H9 (cell line): Measurements from ENCODE around the gene TP53TG3E. TPM values are rescaled to one million over a fixed set of nuclear protein-coding genes. Genes with fewer than 3 reads are reported as not detected.
"Not testable (repeated sequence)": the region's sequence is repeated elsewhere in the genome, so short reads cannot be mapped to it uniquely, and the experiment has no call there.

Experiments
- DNase-seq: peaks from one replicate; pipeline ENCODE4 v3.0.0-alpha.2; 2017
- H2AFZ ChIP-seq: one replicate; pipeline ENCODE4 v1.6.1; 2013; ENCODE audit warnings: mild to moderate bottlenecking, low read length, control low read depth, moderate library complexity
- H2AK5ac ChIP-seq: 2 replicates; pipeline ENCODE4 v1.6.1; 2013; ENCODE audit warnings: low read length, control low read depth, mixed read lengths; ENCODE audit not compliant: insufficient read length
- H2BK120ac ChIP-seq: one replicate; pipeline ENCODE4 v1.6.1; 2013; ENCODE audit warnings: low read depth, mild to moderate bottlenecking, low read length, control low read depth, inconsistent platforms; ENCODE audit not compliant: poor library complexity, severe bottlenecking
- H2BK12ac ChIP-seq: 2 replicates; pipeline ENCODE4 v1.6.1; 2013; ENCODE audit warnings: low read length, control low read depth, mixed read lengths, low read depth; ENCODE audit not compliant: insufficient read length
- H2BK15ac ChIP-seq: 2 replicates; pipeline ENCODE4 v1.6.1; 2013; ENCODE audit warnings: low read depth, low read length, control low read depth
- H2BK20ac ChIP-seq: one replicate; pipeline ENCODE4 v1.6.1; 2013; ENCODE audit warnings: low read depth, mild to moderate bottlenecking, low read length, control low read depth, inconsistent platforms; ENCODE audit not compliant: poor library complexity, severe bottlenecking
- H2BK5ac ChIP-seq: 2 replicates; pipeline ENCODE4 v1.6.1; 2013; ENCODE audit warnings: low read length, control low read depth, mixed read lengths; ENCODE audit not compliant: insufficient read length
- H3K14ac ChIP-seq: 2 replicates; pipeline ENCODE4 v1.6.1; 2013; ENCODE audit warnings: low read length, control low read depth; ENCODE audit not compliant: insufficient read depth
- H3K18ac ChIP-seq: 2 replicates; pipeline ENCODE4 v1.6.1; 2013; ENCODE audit warnings: low read depth, mild to moderate bottlenecking, mixed read lengths, low read length, control low read depth; ENCODE audit not compliant: insufficient read length
- H3K23ac ChIP-seq: 2 replicates; pipeline ENCODE4 v1.6.1; 2013; ENCODE audit warnings: low read length, control low read depth, mixed read lengths, low read depth; ENCODE audit not compliant: insufficient read length
- H3K23me2 ChIP-seq: 2 replicates; pipeline ENCODE4 v1.6.1; 2013; ENCODE audit warnings: low read depth, mild to moderate bottlenecking, mixed read lengths, low read length, control low read depth; ENCODE audit not compliant: insufficient read length, poor library complexity, severe bottlenecking
- H3K27ac ChIP-seq: 2 replicates; pipeline ENCODE4 v1.5.1; 2013; ENCODE audit warnings: low read length, control low read depth, mixed read lengths, low read depth; ENCODE audit not compliant: insufficient read length
- H3K27me3 ChIP-seq: 2 replicates; pipeline ENCODE4 v1.6.1; 2013; ENCODE audit warnings: low read length, control low read depth, inconsistent platforms; ENCODE audit not compliant: insufficient read depth
- H3K4ac ChIP-seq: 2 replicates; pipeline ENCODE4 v1.6.1; 2013; ENCODE audit warnings: low read depth, mild to moderate bottlenecking, control low read depth, inconsistent platforms, low read length, moderate library complexity
- H3K4me1 ChIP-seq: 2 replicates; pipeline ENCODE4 v1.6.1; 2013; ENCODE audit warnings: low read length, control low read depth, inconsistent platforms; ENCODE audit not compliant: insufficient read depth
- H3K4me2 ChIP-seq: 2 replicates; pipeline ENCODE4 v1.6.1; 2013; ENCODE audit warnings: low read length, control low read depth, mixed read lengths; ENCODE audit not compliant: insufficient read length, insufficient read depth
- H3K56ac ChIP-seq: 2 replicates; pipeline ENCODE4 v1.6.1; 2013; ENCODE audit warnings: low read depth, mild to moderate bottlenecking, mixed read lengths, low read length, control low read depth; ENCODE audit not compliant: insufficient read length
- H3K79me1 ChIP-seq: 2 replicates; pipeline ENCODE4 v1.6.1; 2013; ENCODE audit warnings: low read depth, mild to moderate bottlenecking, moderate library complexity, low read length, control low read depth, inconsistent platforms; ENCODE audit not compliant: insufficient read depth, poor library complexity, severe bottlenecking
- H3K79me2 ChIP-seq: 2 replicates; pipeline ENCODE4 v1.6.1; 2013; ENCODE audit warnings: low read length, control low read depth, inconsistent platforms; ENCODE audit not compliant: insufficient read depth
- H3K9ac ChIP-seq: 2 replicates; pipeline ENCODE4 v1.6.1; 2013; ENCODE audit warnings: low read length, control low read depth, mixed read lengths; ENCODE audit not compliant: insufficient read length; ENCODE audit errors: extremely low read depth
- H3K9me3 ChIP-seq: one replicate; pipeline ENCODE4 v1.6.1; 2013; ENCODE audit warnings: low read depth, low read length, inconsistent platforms; ENCODE audit not compliant: control insufficient read depth
- H3T11ph ChIP-seq: one replicate; pipeline ENCODE4 v1.6.1; 2013; ENCODE audit warnings: mild to moderate bottlenecking, low read length, control low read depth, inconsistent platforms
- H4K20me1 ChIP-seq: one replicate; pipeline ENCODE4 v1.6.1; 2013; ENCODE audit not compliant: control insufficient read depth, insufficient read length, insufficient read depth
- H4K5ac ChIP-seq: 2 replicates; pipeline ENCODE4 v1.6.1; 2013; ENCODE audit warnings: low read depth, mild to moderate bottlenecking, mixed read lengths, low read length, control low read depth; ENCODE audit not compliant: insufficient read length
- H4K8ac ChIP-seq: replicated peaks from 2 replicates; pipeline ENCODE4 v1.6.1; 2013; ENCODE audit warnings: low read length, control low read depth, mixed read lengths, low read depth; ENCODE audit not compliant: insufficient read length
- H4K91ac ChIP-seq: 2 replicates; pipeline ENCODE4 v1.6.1; 2013; ENCODE audit warnings: low read depth, mild to moderate bottlenecking, moderate library complexity, mixed read lengths, low read length, control low read depth; ENCODE audit not compliant: insufficient read length
- H3K27ac Mint-ChIP-seq, 3 experiments: 2 replicates in 2 of 3; 3 replicates in 1 of 3; pipeline ENCODE4 v1.8.0; 2020 to 2021; ENCODE audit warnings: mixed read lengths in 3 of 3, mild to moderate bottlenecking in 1 of 3, moderate library complexity in 1 of 3
- H3K27me3 Mint-ChIP-seq: 2 replicates; pipeline ENCODE4 v1.8.0; 2021; ENCODE audit warnings: low read depth, mild to moderate bottlenecking, moderate library complexity, mixed read lengths
- H3K36me3 Mint-ChIP-seq, 3 experiments: 2 replicates in 2 of 3; 3 replicates in 1 of 3; pipeline ENCODE4 v1.8.0; 2020 to 2021; ENCODE audit warnings: low read depth in 3 of 3, mixed read lengths in 3 of 3; ENCODE audit not compliant: insufficient read depth in 1 of 3
- H3K4me1 Mint-ChIP-seq, 2 experiments: 2 replicates each; pipeline ENCODE4 v1.8.0; 2020; ENCODE audit warnings: mixed read lengths in 2 of 2
- H3K4me3 Mint-ChIP-seq, 2 experiments: 2 replicates in 1 of 2; 3 replicates in 1 of 2; pipeline ENCODE4 v1.8.0; 2020 to 2021; ENCODE audit warnings: mild to moderate bottlenecking in 2 of 2, mixed read lengths in 2 of 2, moderate library complexity in 1 of 2
- H3K9me3 Mint-ChIP-seq, 2 experiments: 2 replicates in 1 of 2; 3 replicates in 1 of 2; pipeline ENCODE4 v1.8.0; 2020; ENCODE audit warnings: mild to moderate bottlenecking in 2 of 2, mixed read lengths in 2 of 2, moderate library complexity in 1 of 2
- WGBS: extraction: QIAGEN DNeasy Blood & Tissue Kit; methylation state at CpG from one replicate; pipeline ENCODE4 v1.1.7; 2013; ENCODE audit warnings: missing lambda C conversion rate, low lambda C conversion rate, mixed read lengths; ENCODE audit not compliant: insufficient read length; ENCODE audit errors: extremely low coverage; 5-methylcytosine and 5-hydroxymethylcytosine counted together
- total RNA-seq: library from RNA; stranded (reverse); gene quantifications from 2 replicates; pipeline ENCODE4 v1.2.1, GENCODE V29; 2021

The TP53TG3E gene
- total RNA-seq, 1 experiment from 2014 or later, result not detected

GRCh38 chr16:33337627-33338542 is 33.8 kb downstream of the TP53TG3E start:
- not testable (repeated sequence) for H3K4me2 ChIP-seq, H2BK20ac ChIP-seq, H3T11ph ChIP-seq, H3K9me3 ChIP-seq, DNase-seq, H3K56ac ChIP-seq, H4K91ac ChIP-seq, H3K4me1 ChIP-seq, H3K4ac ChIP-seq, H3K27me3 Mint-ChIP-seq, H3K9ac ChIP-seq, H2BK5ac ChIP-seq, H2BK15ac ChIP-seq, H4K20me1 ChIP-seq, H3K4me1 Mint-ChIP-seq, H2AK5ac ChIP-seq, H2BK12ac ChIP-seq, H3K23me2 ChIP-seq, H3K36me3 Mint-ChIP-seq, H4K8ac ChIP-seq, H3K18ac ChIP-seq, H3K27ac ChIP-seq, H3K79me2 ChIP-seq, H3K23ac ChIP-seq, H4K5ac ChIP-seq, H2AFZ ChIP-seq, H2BK120ac ChIP-seq, H3K79me1 ChIP-seq, H3K4me3 Mint-ChIP-seq, H3K27me3 ChIP-seq, H3K27ac Mint-ChIP-seq, H3K14ac ChIP-seq
- peaks cover 15 to 24% of the 10 kb centered on the region in 2 experiments for H3K9me3 Mint-ChIP-seq
- WGBS, result no CpG with 5 or more reads among the region's 5 CpGs

DNA sequence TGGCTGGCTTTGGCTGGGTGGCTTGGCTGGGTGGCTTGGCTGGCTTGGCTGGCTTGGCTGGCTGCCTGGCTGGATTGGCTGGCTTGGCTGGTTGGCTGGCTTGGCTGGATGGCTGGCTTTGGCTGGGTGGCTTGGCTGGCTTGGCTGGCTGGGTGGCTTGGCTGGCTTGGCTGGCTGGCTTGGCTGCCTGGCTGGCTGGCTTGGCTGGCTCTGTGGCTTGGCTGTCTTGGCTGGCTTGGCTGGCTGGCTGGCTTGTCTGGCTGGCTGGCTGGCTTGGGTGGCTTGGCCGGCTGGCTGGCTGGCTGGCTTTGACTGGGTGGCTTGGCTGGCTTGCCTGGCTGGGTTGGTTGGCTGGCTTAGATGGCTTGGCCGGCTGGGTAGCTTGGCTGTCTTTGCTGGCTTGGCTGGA is 34.4 kb downstream of the TP53TG3E start:
- H3K79me2 ChIP-seq, H3K27ac Mint-ChIP-seq, H3K23me2 ChIP-seq, H2AFZ ChIP-seq, H3K4me2 ChIP-seq, H2AK5ac ChIP-seq, H3K56ac ChIP-seq, H3K27ac ChIP-seq, H3K4me1 Mint-ChIP-seq, H3K27me3 ChIP-seq, H2BK120ac ChIP-seq, H3K9me3 ChIP-seq, H3K18ac ChIP-seq, H4K8ac ChIP-seq, H3K23ac ChIP-seq, H4K5ac ChIP-seq, H3K4me3 Mint-ChIP-seq, H3K79me1 ChIP-seq, H4K20me1 ChIP-seq, H4K91ac ChIP-seq, H2BK5ac ChIP-seq, H3K4me1 ChIP-seq, DNase-seq, H3K14ac ChIP-seq, H2BK15ac ChIP-seq, H2BK12ac ChIP-seq, H3T11ph ChIP-seq, H3K36me3 Mint-ChIP-seq, H3K4ac ChIP-seq, H3K27me3 Mint-ChIP-seq, H3K9ac ChIP-seq, H2BK20ac ChIP-seq: not testable (repeated sequence)
- WGBS, result no CpG with 5 or more reads among the region's 2 CpGs
- peaks cover 15 to 24% of the 10 kb centered on the region in 2 experiments for H3K9me3 Mint-ChIP-seq
